Lung (tissue), 12 donors: ENCODE data around the gene NUP205. TPM values are rescaled to one million over a fixed set of nuclear protein-coding genes. Genes with fewer than 3 reads are reported as not detected.

Source experiments
- ATAC-seq: fragments of 200-7000 bp; cut with Tn5 transposase; one replicate; pipeline ENCODE4 v1.9.1; 2020; ENCODE audit warnings: moderate number of reproducible peaks; ENCODE audit not compliant: insufficient read depth, low FRiP score
- DNase-seq, 3 donors: peaks; one replicate each; pipeline ENCODE4 v3.0.0-alpha.2; 2013 to 2017
- H3K27ac ChIP-seq, 2 donors: one replicate each; pipeline ENCODE4 v1.5.1; 2013; ENCODE audit warnings: mild to moderate bottlenecking in 2 of 2, moderate library complexity in 2 of 2, control low read depth in 1 of 2, inconsistent platforms in 1 of 2, low read depth in 1 of 2, low read length in 1 of 2
- H3K27me3 ChIP-seq, 3 donors: one replicate each; pipeline ENCODE4 v1.5.1; 2013; ENCODE audit warnings: low read length in 2 of 3; ENCODE audit not compliant: control insufficient read depth in 3 of 3, insufficient read depth in 3 of 3
- H3K36me3 ChIP-seq, 4 donors: one replicate each; pipeline ENCODE4 v1.5.1; 2013; ENCODE audit warnings: low read length in 4 of 4, mild to moderate bottlenecking in 1 of 4, moderate library complexity in 1 of 4; ENCODE audit not compliant: control insufficient read depth in 4 of 4, insufficient read depth in 4 of 4
- H3K4me1 ChIP-seq, 5 donors: one replicate each; pipeline ENCODE4 v1.5.1; 2013; ENCODE audit warnings: low read length in 5 of 5, mild to moderate bottlenecking in 2 of 5, moderate library complexity in 1 of 5; ENCODE audit not compliant: control insufficient read depth in 5 of 5, insufficient read depth in 5 of 5
- H3K4me3 ChIP-seq: one replicate; pipeline ENCODE4 v1.5.1; 2013; ENCODE audit warnings: mild to moderate bottlenecking, control low read depth, moderate library complexity
- H3K9ac ChIP-seq, 2 donors: one replicate each; pipeline ENCODE4 v1.5.1; 2013; ENCODE audit warnings: low read length in 2 of 2, control low read depth in 1 of 2; ENCODE audit not compliant: insufficient read depth in 1 of 2
- H3K9me3 ChIP-seq, 4 donors: one replicate each; pipeline ENCODE4 v1.5.1; 2013; ENCODE audit warnings: low read length in 3 of 4, mild to moderate bottlenecking in 1 of 4, moderate library complexity in 1 of 4; ENCODE audit not compliant: control insufficient read depth in 4 of 4, insufficient read depth in 3 of 4
- WGBS, 2 donors: extraction: QIAGEN DNeasy Blood & Tissue Kit; methylation state at CpG; one replicate each; pipeline ENCODE4 v1.1.7; 2013; 5-methylcytosine and 5-hydroxymethylcytosine counted together
- polyA plus RNA-seq, 2 donors: library from polyadenylated mRNA; stranded (reverse); fragments of 200-250 nt; gene quantifications; one replicate each; pipeline ENCODE4 v1.2.1, GENCODE V29; 2013
- total RNA-seq, 2 donors: library from RNA; depleted of rRNA in 1 of 2; stranded (reverse); fragments of >200 nt in 1 of 2; gene quantifications; one replicate each; pipeline ENCODE4 v1.2.1, GENCODE V29; 2014 to 2021
- TF ChIP-seq, protein P1 (sequence below): IDR thresholded peaks from 2 replicates; pipeline ENCODE4 v1.5.1; 2012; ENCODE audit warnings: mild to moderate bottlenecking; ENCODE audit errors: control extremely low read depth, extremely low read depth
- donor health status: control.
- donor health status: control.
- donor health status: Bipolar disorder and iron deficiency.
- donor health status: healthy.
- donor health status: DM: yes; HTN: yes; CAD: no.

The NUP205 gene
- total and polyA plus RNA-seq, 4 donors = 23.1 to 41.2 (median 34.4) TPM

- Histone ChIP-seq H3K36me3 (no peaks in the 10 kb centered on the region), H3K9me3 (no peaks in the 10 kb centered on the region), H3K27me3 (no peaks in the 10 kb centered on the region), H3K9ac (no peak overlapping the region), H3K27ac (no peak overlapping the region), H3K4me1 (no peaks in the 10 kb centered on the region), H3K4me3 (no peak overlapping the region)
- TF ChIP-seq, protein P1, sequence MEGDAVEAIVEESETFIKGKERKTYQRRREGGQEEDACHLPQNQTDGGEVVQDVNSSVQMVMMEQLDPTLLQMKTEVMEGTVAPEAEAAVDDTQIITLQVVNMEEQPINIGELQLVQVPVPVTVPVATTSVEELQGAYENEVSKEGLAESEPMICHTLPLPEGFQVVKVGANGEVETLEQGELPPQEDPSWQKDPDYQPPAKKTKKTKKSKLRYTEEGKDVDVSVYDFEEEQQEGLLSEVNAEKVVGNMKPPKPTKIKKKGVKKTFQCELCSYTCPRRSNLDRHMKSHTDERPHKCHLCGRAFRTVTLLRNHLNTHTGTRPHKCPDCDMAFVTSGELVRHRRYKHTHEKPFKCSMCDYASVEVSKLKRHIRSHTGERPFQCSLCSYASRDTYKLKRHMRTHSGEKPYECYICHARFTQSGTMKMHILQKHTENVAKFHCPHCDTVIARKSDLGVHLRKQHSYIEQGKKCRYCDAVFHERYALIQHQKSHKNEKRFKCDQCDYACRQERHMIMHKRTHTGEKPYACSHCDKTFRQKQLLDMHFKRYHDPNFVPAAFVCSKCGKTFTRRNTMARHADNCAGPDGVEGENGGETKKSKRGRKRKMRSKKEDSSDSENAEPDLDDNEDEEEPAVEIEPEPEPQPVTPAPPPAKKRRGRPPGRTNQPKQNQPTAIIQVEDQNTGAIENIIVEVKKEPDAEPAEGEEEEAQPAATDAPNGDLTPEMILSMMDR = no peak
- DNase-seq (no peak), ATAC-seq (no peak)
- 86 to 93% methylated on average over 3 of the region's 3 CpGs for WGBS, 2 donors
Measured at GRCh38 chr7:135527025-135527424, 30.7 kb upstream of the NUP205 start.

DNA sequence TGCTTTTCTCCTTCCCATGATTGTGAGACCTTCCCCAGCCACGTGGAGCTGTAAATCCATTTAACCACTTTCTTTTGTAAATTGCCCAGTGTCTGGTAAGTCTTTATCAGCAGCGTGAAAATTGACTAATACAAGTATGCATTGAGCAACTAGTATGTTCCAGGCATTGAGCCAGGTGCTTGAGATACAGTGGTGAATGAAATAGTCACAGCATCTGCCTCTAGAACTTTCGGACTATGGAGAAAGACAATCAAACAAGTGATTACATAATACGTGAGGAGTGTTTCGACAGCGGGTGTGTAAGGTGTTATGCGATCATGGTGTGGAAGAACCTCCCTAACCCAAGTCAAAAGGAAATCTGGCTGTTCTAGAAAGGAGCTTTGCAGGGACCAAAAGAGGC lies 21.6 kb upstream of the NUP205 start:
- DNase-seq = no peak
- Histone ChIP-seq H3K9ac (no peak overlapping the region), H3K27ac (no peak overlapping the region), H3K9me3 (no peaks in the 10 kb centered on the region), H3K27me3 (no peaks in the 10 kb centered on the region), H3K36me3 (no peaks in the 10 kb centered on the region), H3K4me1 (peaks cover 0 to 17% (median 0%) of the 10 kb centered on the region in 5 donors), H3K4me3 (no peak overlapping the region)
- TF ChIP-seq, protein P1 = no peak
- ATAC-seq = peak; percentile 41
- WGBS, 2 donors = 24 to 44% methylated on average over 7 of the region's 7 CpGs

DNA sequence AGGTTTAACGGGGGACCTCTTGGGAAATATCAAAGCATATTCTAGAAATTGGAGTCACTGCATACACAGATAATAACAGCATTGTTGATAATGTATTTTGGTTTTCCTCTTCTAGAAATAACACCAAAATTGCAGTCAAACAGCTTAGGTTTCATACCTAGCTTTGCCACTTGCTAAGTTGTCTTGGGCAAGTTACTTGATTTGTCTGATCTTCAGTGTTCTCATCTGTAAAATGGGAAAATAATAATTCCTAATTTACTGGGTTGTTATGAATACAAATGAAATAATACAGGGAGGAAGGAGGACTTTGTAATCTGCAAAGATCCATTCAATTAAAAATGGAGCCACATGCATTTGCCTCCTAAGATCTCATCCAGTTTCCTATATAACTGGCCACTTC lies 20.3 kb upstream of the NUP205 start:
- WGBS, 2 donors = 92 to 93% methylated on average over 1 of the region's 1 CpG
- DNase-seq (no peak), ATAC-seq (no peak)
- Histone ChIP-seq H3K27me3 (no peaks in the 10 kb centered on the region), H3K9me3 (no peaks in the 10 kb centered on the region), H3K36me3 (no peaks in the 10 kb centered on the region), H3K4me1 (peaks cover 0 to 17% (median 0%) of the 10 kb centered on the region in 5 donors), H3K27ac (no peak overlapping the region), H3K4me3 (no peak overlapping the region), H3K9ac (no peak overlapping the region)
- TF ChIP-seq, protein P1 = no peak

DNA sequence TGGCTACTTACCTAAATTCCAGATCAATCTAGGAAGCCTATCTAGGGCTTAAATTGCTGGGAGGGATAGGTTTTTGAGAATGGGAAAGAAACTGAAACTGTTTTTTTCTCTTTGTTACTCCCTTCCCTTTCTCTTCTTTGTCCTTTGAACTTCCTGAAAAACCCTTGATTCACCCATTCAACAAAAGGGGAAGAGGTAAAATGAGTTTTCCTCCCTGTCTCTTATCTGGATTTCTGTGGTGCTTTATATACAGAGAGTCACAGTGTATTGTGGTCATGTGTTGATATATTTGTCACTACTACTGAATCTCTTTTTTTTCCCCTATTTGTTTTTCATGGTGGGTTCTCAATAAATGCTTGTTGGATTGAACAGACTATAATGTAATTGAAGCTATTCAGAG lies 19.8 kb upstream of the NUP205 start:
- ATAC-seq (no peak), DNase-seq (peak in 1 of 3 donors; percentile 17)
- Histone ChIP-seq H3K36me3 (no peaks in the 10 kb centered on the region), H3K4me3 (no peak overlapping the region), H3K27me3 (no peaks in the 10 kb centered on the region), H3K9ac (no peak overlapping the region), H3K4me1 (peaks cover 0 to 17% (median 0%) of the 10 kb centered on the region in 5 donors), H3K9me3 (no peaks in the 10 kb centered on the region), H3K27ac (no peak overlapping the region)
- TF ChIP-seq, protein P1 = no peak
